HG02970 (cell line): ENCODE data around the gene SH3GL1.

Experiments
- ATAC-seq: cut with Tn5 transposase; IDR thresholded peaks from one replicate; pipeline ENCODE4 v1.9.1; 2021; ENCODE audit warnings: mild to moderate bottlenecking, moderate library complexity, moderate number of reproducible peaks; ENCODE audit not compliant: unreplicated experiment, low FRiP score

Gene SH3GL1

DNA sequence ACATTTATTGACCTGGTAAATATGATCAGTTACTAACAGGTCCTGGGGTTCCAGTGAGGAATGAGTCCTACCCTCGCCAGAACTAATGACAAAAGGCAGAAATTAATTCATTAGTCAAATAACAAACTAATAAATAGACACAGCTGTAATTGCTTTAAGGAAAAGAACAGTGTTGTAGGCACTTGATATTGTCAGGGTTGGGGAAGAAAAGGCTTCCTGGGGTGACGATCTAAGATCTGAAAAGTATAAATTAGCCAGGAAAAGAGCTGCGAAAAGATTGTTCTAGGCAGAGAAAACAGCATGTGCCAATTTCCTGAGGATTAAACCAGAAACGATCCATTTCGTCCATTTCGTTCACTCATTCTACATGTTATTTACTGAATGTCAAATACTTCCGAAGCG is 1.4 kb upstream of the SH3GL1 start:
- no peak for ATAC-seq

DNA sequence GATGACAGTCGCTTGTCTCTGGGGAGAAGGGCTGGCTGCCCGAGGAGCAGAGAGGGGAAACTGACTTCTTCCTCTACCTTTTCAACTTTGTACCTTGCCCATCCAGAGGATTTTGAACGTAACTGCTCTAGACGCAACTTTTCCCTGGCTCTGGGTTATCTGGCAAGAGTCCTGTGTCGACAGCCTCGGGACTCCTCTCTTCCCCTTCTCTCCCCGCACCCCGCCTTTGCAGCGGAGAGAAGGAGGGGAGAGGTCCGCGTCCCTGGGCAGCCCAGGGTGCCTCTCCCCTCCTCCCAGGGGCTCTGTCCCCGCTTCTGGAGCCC is 574 bp downstream of the SH3GL1 start:
- no peak for ATAC-seq

- ATAC-seq = no peak
Observed at GRCh38 chr19:4396949-4397783, 3.2 kb downstream of the SH3GL1 start.

DNA sequence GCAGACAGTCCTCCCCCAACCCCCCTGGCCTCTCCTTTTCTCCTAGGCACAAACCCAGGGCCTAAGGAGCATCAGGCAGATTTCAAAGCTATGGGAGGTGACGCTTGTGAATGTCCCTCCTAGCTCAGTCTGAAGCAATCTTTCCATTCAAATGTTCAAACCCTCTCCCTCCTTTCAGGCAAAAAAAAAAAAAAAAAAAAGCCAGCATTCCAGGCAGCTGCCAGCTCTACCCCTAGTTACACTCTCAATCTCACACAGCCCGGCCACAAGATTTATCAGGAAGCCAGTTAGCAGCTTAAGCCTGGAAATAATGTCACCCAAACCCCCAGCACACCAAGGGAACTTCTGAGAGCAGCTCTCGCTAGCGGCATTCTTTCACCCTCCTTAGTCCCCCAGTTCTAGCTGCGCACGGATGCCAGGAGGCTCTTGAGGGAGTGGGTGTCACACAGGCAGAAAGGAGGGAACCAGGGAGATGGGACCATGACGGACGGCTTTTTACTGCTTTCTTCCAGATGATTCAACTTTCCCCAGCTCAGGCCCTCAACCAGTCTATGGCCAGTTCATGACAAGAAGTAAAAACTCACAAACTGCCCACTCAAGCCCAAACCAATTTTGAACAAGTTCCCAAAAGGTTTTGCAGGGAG is 6.3 kb downstream of the SH3GL1 start:
- ATAC-seq = no peak

DNA sequence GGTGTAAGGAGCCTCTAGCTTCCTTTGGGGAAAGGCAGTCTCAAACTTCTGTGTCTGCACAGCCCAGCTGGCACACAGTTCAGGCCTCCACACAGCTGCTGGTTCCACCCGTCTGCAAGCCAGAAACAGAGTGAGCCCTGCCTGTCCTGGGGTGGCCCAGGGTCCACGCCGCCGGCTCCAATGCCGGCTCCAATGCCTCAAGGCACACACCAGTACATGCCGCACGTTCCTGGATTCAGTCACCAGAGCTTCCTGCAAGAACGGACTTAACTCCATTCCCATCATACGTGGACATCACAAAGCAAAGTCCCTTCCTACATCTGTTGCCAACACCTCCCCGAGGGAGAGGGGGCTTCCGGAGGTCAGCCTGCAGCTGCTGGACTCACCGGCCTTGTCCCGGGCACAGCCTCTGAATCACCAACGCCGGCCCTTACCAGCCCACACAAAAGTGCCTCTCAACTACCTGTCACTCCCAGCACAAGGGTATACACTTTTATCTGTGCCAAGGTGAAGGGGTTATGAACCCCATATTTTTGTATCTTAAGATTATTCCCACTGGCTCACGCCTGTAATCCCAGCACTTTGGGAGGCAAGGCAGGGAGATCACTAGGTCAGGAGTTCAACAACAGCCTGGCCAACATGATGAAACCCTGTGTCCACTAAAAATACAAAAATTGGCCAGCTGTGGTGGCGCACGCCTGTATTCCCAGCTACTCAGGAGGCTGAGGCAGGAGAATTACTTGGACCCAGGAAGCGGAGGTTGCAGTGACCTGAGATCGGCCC is 8.5 kb downstream of the SH3GL1 start:
- ATAC-seq = no peak

DNA sequence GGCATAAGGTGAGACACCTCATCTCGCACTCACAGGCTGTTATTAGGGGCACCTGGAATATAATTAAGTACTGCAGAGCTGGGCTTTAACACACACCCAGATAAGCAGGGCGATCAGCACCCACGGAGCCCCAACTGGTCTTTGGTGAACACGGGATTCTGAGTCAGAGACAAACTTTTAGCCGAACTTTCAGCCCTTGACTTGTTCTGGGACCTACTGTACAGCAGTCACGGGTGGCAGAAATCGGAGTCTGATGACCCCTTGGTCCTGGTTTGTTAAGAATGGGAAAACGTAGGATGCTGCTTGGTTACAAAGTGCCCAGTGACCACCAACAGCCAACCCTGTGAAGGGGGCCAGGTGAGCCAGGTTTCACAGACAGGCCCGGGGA is 9.0 kb downstream of the SH3GL1 start:
- no peak for ATAC-seq

DNA sequence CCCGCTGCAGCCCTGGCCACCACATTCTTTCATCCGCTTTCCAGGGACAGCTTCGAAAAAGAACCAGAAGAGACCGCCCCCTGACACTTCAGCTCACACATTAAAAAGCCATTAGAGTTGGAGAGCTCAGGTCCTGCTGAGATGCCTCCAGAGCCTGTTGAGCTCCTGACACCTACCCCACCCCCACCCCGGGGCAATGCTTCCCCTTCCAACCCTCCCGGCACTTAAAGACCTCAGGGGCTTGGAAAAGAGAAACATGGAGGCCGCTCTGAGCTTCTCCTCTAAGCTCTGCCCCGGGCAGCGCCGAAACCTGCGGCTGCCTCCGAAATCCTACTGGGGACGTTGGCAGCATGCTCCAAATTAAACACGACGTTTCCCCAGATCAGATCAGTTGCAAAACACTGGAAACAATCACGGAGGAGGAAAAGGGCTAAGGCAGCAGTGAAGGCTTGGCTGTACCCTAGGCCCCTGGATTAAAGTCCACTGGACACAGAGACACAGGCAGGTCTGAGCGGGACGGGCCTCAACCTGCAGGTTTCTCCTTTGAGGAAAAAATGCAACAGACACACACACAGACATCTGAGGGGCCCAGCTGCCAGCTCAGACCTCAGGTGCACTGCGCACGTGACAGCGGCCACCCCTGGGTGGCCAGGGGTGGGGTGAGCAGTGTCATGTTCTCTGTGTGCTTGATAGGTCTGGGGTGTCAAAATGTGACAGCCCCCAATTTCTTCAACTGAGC is 9.6 kb downstream of the SH3GL1 start:
- no peak for ATAC-seq

- no peak for ATAC-seq
Observed at GRCh38 chr19:4390017-4390566, 10.3 kb downstream of the SH3GL1 start.

GRCh38 chr19:4389511-4390016 is 10.8 kb downstream of the SH3GL1 start:
- no peak for ATAC-seq

DNA sequence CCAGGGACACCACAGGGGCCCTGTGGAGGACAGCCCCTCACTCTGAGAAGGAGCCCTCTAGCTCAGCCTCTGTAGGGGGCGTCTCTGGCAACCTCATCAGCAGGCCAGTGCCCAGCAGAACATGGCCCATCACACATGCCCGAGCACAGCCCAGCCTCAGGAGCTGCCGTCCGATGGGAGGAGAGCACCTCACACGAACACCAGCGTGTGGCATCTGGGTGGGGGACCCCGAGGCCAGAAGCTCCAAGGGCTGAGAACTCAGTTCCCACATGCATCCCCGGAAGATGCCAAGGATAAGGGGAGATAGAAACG is 11.3 kb downstream of the SH3GL1 start:
- ATAC-seq = no peak

DNA sequence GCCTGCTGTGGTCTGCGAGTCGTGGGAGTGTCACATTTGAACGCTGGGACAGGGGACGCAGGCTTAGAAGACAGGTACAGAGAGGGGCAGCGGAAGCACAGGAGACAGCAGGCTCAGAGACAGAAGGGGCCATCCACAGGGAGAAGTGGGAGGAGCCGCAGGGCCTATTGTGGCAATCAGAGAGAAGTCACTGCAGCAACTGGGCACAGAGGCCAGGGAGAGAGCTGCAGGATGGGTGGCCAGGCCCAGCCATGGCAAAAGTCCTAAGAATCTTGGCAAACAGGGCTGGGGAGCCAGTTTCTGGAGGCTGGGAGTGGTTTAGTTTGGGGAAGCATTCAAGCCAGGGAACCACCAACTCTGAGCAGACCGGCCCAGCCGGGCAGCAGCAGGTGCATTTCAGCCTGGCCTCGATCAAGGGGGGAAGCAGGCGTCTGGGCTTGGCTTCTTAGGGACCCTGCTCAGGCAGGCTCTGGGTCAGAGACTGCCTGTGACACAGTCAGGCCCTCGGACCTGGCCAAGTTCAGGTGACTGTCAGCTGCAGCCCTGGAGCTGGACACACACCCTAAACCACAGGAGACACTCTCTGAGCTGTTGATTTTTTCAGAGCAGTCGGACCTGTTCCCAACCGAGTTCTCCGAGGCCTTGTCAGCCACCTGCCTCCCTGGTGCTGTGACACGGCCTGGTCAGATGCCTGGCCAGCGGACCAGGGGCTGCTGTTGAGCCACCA is 11.8 kb downstream of the SH3GL1 start:
- ATAC-seq = no peak

DNA sequence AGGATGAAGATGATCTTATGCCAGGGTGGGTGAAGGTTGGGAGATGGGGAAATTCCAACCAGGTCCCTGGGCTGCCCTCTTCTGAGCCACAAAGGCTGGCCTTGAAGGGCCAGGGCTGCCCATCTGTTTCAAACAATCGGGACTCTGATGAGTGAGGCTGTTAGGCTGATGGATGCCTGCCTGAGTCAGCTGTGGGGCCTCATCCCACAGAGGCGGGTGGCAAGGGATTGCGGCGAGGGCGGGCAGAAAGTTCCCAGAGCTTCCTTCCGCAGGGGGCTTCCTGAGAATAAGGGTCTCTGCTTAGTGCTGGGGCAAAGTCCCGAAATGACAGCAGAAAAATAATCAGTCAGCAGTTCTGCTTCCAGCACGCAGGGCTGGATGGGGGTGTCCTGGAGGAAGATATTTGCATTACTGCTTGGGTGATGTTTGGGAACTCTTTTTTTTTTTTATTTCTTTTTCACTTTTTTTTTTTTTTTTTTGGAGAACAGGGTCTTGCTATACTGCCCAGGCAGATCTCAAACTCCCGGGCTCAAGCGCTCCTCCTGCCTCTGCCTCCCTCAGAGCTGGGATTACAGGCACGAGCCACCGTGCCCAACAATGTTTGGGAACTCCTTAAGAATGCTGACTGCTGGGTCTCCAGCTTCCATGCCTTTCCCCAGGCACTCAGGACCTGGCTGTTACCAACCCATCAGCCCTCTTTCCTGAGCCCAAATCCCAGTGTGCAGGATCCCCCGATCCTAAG is 14.1 kb downstream of the SH3GL1 start:
- ATAC-seq = no peak

- no peak for ATAC-seq
Observed at GRCh38 chr19:4385291-4386040, 14.9 kb downstream of the SH3GL1 start.

GRCh38 chr19:4380254-4380727 is 20.1 kb downstream of the SH3GL1 start:
- ATAC-seq = no peak

DNA sequence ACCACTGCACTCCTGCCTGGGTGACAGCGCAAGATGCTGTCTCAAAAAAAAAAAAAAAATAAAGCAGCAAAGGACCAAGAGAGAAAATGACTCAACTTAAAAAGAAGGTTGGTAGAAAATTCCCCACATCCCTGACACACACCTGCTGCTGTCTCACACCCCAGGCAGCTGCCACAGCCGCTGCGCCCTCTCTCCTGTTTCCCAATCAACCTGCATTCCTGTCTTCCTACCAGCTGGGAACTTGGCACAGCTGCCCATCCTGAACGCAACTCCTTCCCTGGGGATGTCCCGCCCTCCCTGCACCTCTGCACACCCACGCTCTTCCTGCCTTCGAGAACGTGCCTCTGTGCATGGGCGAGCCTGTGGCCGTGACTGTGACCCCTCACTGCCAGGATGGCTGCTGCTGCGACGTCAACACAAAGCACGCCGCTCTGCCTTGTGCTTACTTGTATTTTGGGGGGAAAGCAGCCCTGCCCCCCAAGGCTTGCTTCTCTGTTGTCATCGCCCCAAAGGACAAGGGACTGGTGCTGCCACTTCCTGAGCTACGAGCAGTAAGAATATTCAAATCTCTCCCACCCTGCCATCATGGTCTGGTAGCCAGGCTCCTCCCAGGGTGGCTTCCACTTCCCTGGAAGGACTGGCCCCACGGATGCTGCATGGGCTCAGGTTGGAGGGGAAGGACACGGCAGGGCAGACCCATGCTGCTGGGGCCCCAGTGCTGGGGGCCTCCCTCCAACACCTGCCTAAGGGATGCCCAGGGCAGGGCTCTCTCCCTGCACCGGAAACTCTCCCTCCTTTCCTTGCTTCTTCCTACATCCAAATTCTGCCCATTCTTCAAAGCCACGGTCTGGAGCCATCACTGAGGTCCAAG is 20.7 kb downstream of the SH3GL1 start:
- ATAC-seq = no peak

GRCh38 chr19:4378886-4379285 is 21.5 kb downstream of the SH3GL1 start:
- no peak for ATAC-seq

DNA sequence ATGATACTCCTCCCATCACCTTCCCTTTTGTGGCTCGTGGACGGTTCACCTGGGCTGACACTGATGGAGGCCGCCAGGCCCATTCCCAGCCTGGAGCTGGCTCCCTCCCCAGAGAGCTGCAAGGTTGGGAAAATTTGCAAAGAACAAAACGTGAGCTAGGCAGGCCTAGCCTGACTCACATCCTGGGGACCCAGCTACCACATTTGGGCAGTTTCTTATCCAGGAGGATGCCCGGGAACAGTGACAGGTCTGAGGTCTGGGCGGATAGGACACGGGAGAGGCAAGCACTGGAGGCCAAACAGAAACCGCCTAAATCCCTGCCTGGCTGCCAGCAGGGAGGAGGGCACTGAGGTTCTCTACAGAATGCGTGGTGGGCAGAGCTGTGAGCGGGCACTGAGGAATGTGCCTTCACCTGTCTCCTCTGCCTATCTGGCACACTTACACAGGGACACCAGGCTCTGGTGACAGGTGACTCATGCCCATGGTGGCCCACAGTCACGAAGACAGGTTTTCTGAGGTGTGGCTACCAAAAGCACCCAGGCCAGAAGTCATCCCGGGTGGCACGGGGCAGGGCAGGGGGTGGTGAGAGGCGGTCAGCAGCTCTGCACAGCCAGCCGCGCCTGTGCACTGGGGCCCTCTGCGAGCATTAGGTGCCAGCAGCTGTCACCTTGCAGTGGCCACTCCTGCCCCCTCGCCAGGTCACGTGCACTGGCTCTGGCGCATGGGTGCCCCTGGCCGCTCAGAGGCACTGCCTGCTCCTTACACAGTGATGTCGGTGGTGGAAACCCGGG is 23.2 kb downstream of the SH3GL1 start:
- ATAC-seq = no peak
